HepG2 (cell line): ENCODE results near the gene JAK2. TPM values are rescaled to one million over a fixed set of nuclear protein-coding genes. Genes with fewer than 3 reads are reported as not detected.

Experiments
- BRD4 ChIP-seq: sonication (generic); formaldehyde crosslinking; IDR thresholded peaks from 2 replicates; pipeline ENCODE4 v1.4.0; 2020; ENCODE audit warnings: missing genetic modification reagents
- CENPX ChIP-seq: sonication (generic); formaldehyde crosslinking; IDR thresholded peaks from 2 replicates; pipeline ENCODE4 v1.9.0; 2021; ENCODE audit warnings: mild to moderate bottlenecking, missing genetic modification reagents, moderate library complexity
- HOXA7 ChIP-seq: sonication (generic); formaldehyde crosslinking; IDR thresholded peaks from 2 replicates; pipeline ENCODE4 v1.8.1; 2022; ENCODE audit warnings: mild to moderate bottlenecking, missing genetic modification reagents, moderate library complexity
- MBD4 ChIP-seq: IDR thresholded peaks from 2 replicates; pipeline ENCODE4 v1.6.1; 2012; ENCODE audit warnings: low read length, inconsistent platforms, borderline replicate concordance
- NONO ChIP-seq, 2 experiments: fragments of 450-650 bp in 1 of 2; sonication (generic) in 1 of 2; formaldehyde crosslinking in 1 of 2; IDR thresholded peaks in 1 of 2; conservative IDR thresholded peaks in 1 of 2; 2 replicates each; pipeline versions ENCODE4 v1.6.1 to v1.8.0; 2017 to 2022; ENCODE audit warnings: mild to moderate bottlenecking in 1 of 2, missing genetic modification reagents in 1 of 2, moderate library complexity in 1 of 2
- TCF7L2 ChIP-seq: IDR thresholded peaks from 2 replicates; pipeline ENCODE4 v1.6.1; 2011; ENCODE audit warnings: mild to moderate bottlenecking, low read depth, low read length, moderate library complexity
- TOPORS ChIP-seq: sonication (generic); formaldehyde crosslinking; IDR thresholded peaks from 2 replicates; pipeline ENCODE4 v1.8.0; 2023; ENCODE audit warnings: mild to moderate bottlenecking, missing genetic modification reagents
- YEATS4 ChIP-seq: sonication (generic); formaldehyde crosslinking; IDR thresholded peaks from 2 replicates; pipeline ENCODE4 v1.4.0; 2020; ENCODE audit warnings: missing genetic modification reagents, borderline replicate concordance
- ZBTB1 ChIP-seq: sonication (generic); formaldehyde crosslinking; IDR thresholded peaks from 2 replicates; pipeline ENCODE4 v1.4.0; 2020; ENCODE audit warnings: missing genetic modification reagents, borderline replicate concordance
- ZFP41 ChIP-seq: sonication (generic); formaldehyde crosslinking; IDR thresholded peaks from 2 replicates; pipeline ENCODE4 v1.4.0; 2020; ENCODE audit warnings: mild to moderate bottlenecking, missing genetic modification reagents, borderline replicate concordance
- ZNF225 ChIP-seq: sonication (generic); formaldehyde crosslinking; IDR thresholded peaks from 2 replicates; pipeline ENCODE4 v1.4.0; 2020; ENCODE audit warnings: mild to moderate bottlenecking, missing genetic modification reagents
- polyA plus RNA-seq, 8 experiments: library from polyadenylated mRNA; depleted of rRNA in 3 of 8; stranded (reverse) in 7 of 8; unstranded in 1 of 8; fragments of >200 nt; fragmentation: Illumina TruSeq in 4 of 8; extraction: Trizol in 4 of 8; gene quantifications; 2 replicates each; pipeline versions ENCODE4 v1.2.1 to v1.2.3, GENCODE V29; 2011 to 2016; ENCODE audit warnings: low read depth in 4 of 8, missing spikeins in 1 of 8, mixed read lengths in 1 of 8; ENCODE audit not compliant: insufficient read depth in 1 of 8
- total RNA-seq, 5 experiments: library from RNA; depleted of rRNA; stranded (reverse); fragments of >200 nt; fragmentation: Illumina TruSeq; extraction: Trizol; gene quantifications; 2 replicates each; pipeline ENCODE4 v1.2.3, GENCODE V29; 2016; ENCODE audit warnings: low read depth in 1 of 5
- TF ChIP-seq, protein P1 (sequence below): IDR thresholded peaks from 2 replicates; pipeline ENCODE4 v1.6.1; 2016; ENCODE audit warnings: missing biosample characterization, missing genetic modification reagents, low read depth
- TF ChIP-seq, protein P2 (sequence below): sonication (generic); formaldehyde crosslinking; IDR thresholded peaks from 2 replicates; pipeline ENCODE4 v1.4.0; 2020; ENCODE audit warnings: missing genetic modification reagents
- TF ChIP-seq, protein P3 (sequence below): sonication (generic); formaldehyde crosslinking; IDR thresholded peaks from 2 replicates; pipeline ENCODE4 v1.9.0; 2021; ENCODE audit warnings: missing genetic modification reagents, borderline replicate concordance
- TF ChIP-seq, protein P4 (sequence below): sonication (generic); formaldehyde crosslinking; IDR thresholded peaks from 2 replicates; pipeline ENCODE4 v1.5.0; 2020; ENCODE audit warnings: mild to moderate bottlenecking, missing genetic modification reagents, borderline replicate concordance
- TF ChIP-seq, protein P5 (sequence below): IDR thresholded peaks from 2 replicates; pipeline ENCODE4 v1.4.0; 2020; ENCODE audit warnings: mild to moderate bottlenecking, missing genetic modification reagents

JAK2 gene
- total and polyA plus RNA-seq, 2 of the 13 experiments (the other 11 are each of a cell fraction or from before 2014, with no cell fraction given) = 1.1 to 4.1 TPM

DNA sequence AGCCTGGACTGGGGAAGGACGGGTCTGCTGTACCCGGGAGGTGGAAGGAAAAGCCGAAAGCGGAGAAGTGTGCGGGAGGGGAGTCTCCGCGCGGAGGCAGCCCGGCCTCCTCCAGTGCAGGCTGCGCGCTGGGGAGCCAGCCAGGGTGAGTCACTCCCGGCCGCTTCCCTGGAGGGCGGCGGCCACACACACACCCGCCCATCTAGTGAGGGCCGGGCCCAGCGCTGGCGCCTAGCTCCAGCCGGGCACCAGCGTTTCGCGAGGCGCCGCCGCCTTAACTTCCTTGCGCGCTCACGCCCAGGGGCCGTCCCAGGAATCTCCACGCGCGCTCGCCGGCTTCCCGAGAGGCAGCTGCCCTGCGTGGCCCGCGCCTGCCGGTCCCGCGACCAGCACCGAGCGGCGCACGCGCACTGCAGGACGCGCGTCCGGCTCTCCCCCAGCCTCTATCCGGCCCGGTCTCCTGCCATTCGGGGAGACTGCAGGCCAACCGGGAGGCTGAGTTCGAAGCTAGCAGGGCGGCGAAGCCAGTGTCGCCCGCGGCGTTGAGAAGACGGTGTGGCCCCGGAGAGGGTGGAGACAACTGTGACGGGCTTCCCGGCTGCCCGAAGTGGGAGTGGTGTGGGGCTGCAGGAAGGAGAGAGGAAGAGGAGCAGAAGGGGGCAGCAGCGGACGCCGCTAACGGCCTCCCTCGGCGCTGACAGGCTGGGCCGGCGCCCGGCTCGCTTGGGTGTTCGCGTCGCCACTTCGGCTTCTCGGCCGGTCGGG, at the start of gene JAK2 (continued):
- TF ChIP-seq, protein P1, sequence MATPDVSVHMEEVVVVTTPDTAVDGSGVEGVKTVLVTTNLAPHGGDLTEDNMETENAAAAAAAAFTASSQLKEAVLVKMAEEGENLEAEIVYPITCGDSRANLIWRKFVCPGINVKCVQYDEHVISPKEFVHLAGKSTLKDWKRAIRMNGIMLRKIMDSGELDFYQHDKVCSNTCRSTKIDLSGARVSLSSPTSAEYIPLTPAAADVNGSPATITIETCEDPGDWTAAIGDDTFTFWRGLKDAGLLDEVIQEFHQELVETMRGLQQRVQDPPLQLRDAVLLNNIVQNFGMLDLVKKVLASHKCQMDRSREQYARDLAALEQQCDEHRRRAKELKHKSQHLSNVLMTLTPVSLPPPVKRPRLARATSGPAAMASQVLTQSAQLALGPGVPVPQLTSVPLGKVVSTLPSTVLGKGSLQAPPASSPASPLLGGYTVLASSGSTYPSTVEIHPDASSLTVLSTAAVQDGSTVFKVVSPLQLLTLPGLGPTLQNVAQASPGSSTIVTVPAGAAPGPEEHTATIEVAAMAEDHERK (CRISPR knock-in tag) = no peak
- TF ChIP-seq NONO (IDR thresholded peaks at IDR 0.05) (no peak), NONO (CRISPR knock-in tag; conservative IDR thresholded peaks at IDR 0.05) (peak; percentile 80), BRD4 (peak; percentile 43; the same call in 1 of the 2 replicates), HOXA7 (CRISPR knock-in tag) (0 out of 2 replicates have a peak, but pooled peaks have one; percentile 82), ZNF225 (CRISPR knock-in tag) (peak; percentile 64; the same call in 1 of the 2 replicates), ZBTB1 (no peak), YEATS4 (CRISPR knock-in tag) (peak; percentile 87), ZFP41 (CRISPR knock-in tag) (no peak; the same call in 1 of the 2 replicates), CENPX (no peak), TCF7L2 (no peak), TOPORS (CRISPR knock-in tag) (0 out of 2 replicates have a peak, but pooled peaks have one; percentile 52), MBD4 (no peak)
- TF ChIP-seq, protein P2, sequence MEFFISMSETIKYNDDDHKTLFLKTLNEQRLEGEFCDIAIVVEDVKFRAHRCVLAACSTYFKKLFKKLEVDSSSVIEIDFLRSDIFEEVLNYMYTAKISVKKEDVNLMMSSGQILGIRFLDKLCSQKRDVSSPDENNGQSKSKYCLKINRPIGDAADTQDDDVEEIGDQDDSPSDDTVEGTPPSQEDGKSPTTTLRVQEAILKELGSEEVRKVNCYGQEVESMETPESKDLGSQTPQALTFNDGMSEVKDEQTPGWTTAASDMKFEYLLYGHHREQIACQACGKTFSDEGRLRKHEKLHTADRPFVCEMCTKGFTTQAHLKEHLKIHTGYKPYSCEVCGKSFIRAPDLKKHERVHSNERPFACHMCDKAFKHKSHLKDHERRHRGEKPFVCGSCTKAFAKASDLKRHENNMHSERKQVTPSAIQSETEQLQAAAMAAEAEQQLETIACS (CRISPR knock-in tag) = peak; percentile 80
- TF ChIP-seq, protein P3, sequence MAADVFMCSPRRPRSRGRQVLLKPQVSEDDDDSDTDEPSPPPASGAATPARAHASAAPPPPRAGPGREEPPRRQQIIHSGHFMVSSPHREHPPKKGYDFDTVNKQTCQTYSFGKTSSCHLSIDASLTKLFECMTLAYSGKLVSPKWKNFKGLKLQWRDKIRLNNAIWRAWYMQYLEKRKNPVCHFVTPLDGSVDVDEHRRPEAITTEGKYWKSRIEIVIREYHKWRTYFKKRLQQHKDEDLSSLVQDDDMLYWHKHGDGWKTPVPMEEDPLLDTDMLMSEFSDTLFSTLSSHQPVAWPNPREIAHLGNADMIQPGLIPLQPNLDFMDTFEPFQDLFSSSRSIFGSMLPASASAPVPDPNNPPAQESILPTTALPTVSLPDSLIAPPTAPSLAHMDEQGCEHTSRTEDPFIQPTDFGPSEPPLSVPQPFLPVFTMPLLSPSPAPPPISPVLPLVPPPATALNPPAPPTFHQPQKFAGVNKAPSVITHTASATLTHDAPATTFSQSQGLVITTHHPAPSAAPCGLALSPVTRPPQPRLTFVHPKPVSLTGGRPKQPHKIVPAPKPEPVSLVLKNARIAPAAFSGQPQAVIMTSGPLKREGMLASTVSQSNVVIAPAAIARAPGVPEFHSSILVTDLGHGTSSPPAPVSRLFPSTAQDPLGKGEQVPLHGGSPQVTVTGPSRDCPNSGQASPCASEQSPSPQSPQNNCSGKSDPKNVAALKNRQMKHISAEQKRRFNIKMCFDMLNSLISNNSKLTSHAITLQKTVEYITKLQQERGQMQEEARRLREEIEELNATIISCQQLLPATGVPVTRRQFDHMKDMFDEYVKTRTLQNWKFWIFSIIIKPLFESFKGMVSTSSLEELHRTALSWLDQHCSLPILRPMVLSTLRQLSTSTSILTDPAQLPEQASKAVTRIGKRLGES (CRISPR knock-in tag) = 0 out of 2 replicates have a peak, but pooled peaks have one; percentile 18
- TF ChIP-seq, protein P4, sequence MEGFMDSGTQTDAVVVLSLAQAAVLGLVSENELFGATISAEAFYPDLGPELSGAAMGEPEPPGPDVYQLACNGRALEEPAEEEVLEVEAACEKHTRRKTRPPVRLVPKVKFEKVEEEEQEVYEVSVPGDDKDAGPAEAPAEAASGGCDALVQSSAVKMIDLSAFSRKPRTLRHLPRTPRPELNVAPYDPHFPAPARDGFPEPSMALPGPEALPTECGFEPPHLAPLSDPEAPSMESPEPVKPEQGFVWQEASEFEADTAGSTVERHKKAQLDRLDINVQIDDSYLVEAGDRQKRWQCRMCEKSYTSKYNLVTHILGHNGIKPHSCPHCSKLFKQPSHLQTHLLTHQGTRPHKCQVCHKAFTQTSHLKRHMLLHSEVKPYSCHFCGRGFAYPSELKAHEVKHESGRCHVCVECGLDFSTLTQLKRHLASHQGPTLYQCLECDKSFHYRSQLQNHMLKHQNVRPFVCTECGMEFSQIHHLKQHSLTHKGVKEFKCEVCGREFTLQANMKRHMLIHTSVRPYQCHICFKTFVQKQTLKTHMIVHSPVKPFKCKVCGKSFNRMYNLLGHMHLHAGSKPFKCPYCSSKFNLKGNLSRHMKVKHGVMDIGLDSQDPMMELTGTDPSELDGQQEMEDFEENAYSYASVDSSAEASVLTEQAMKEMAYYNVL = peak; percentile 85
- TF ChIP-seq, protein P5, sequence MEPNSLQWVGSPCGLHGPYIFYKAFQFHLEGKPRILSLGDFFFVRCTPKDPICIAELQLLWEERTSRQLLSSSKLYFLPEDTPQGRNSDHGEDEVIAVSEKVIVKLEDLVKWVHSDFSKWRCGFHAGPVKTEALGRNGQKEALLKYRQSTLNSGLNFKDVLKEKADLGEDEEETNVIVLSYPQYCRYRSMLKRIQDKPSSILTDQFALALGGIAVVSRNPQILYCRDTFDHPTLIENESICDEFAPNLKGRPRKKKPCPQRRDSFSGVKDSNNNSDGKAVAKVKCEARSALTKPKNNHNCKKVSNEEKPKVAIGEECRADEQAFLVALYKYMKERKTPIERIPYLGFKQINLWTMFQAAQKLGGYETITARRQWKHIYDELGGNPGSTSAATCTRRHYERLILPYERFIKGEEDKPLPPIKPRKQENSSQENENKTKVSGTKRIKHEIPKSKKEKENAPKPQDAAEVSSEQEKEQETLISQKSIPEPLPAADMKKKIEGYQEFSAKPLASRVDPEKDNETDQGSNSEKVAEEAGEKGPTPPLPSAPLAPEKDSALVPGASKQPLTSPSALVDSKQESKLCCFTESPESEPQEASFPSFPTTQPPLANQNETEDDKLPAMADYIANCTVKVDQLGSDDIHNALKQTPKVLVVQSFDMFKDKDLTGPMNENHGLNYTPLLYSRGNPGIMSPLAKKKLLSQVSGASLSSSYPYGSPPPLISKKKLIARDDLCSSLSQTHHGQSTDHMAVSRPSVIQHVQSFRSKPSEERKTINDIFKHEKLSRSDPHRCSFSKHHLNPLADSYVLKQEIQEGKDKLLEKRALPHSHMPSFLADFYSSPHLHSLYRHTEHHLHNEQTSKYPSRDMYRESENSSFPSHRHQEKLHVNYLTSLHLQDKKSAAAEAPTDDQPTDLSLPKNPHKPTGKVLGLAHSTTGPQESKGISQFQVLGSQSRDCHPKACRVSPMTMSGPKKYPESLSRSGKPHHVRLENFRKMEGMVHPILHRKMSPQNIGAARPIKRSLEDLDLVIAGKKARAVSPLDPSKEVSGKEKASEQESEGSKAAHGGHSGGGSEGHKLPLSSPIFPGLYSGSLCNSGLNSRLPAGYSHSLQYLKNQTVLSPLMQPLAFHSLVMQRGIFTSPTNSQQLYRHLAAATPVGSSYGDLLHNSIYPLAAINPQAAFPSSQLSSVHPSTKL (CRISPR knock-in tag) = no peak; the same call in 1 of the 2 replicates
